22Rv1 (cell line): ENCODE measurements around the gene OR10R2.

Experiments
- ZFX ChIP-seq: fragments of 450-650 bp; IDR thresholded peaks from 2 replicates; pipeline ENCODE4 v1.6.1; 2017; ENCODE audit warnings: antibody characterized with exemption, borderline replicate concordance
- TF ChIP-seq, protein P1 (sequence below): fragments of 450-650 bp; IDR thresholded peaks from 2 replicates; pipeline ENCODE4 v1.5.1; 2017; ENCODE audit warnings: mild to moderate bottlenecking

DNA sequence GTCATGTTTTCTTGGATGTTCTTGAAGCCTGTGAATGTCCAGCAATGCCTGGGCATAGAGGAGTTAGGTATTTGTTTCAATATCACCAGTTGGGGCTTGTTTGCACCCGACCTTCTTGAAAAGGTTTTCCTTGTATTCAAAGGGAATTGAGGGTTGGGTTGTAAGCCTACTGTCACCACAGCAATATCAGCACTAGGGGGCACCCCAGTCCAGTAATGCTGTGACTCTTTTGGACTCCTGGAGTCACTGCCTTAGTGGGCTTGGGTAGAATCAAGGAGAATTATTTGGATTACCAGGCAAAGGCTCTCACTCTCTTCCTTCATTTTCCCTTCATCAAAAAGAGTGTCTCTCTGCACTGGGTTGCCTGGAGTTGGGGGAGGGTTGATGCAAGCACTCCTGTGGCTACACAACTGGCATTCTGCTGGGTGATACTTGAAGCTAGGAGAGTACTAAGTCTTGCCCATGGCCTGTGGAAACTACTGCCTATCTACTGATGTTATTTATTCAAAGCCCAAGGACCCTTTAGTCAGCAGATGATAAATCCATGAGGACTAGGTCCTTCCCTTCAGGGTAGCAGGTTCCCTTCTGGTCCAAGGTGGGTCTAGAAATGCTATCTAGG, 34.5 kb downstream of the OR10R2 start:
- TF ChIP-seq, protein P1, sequence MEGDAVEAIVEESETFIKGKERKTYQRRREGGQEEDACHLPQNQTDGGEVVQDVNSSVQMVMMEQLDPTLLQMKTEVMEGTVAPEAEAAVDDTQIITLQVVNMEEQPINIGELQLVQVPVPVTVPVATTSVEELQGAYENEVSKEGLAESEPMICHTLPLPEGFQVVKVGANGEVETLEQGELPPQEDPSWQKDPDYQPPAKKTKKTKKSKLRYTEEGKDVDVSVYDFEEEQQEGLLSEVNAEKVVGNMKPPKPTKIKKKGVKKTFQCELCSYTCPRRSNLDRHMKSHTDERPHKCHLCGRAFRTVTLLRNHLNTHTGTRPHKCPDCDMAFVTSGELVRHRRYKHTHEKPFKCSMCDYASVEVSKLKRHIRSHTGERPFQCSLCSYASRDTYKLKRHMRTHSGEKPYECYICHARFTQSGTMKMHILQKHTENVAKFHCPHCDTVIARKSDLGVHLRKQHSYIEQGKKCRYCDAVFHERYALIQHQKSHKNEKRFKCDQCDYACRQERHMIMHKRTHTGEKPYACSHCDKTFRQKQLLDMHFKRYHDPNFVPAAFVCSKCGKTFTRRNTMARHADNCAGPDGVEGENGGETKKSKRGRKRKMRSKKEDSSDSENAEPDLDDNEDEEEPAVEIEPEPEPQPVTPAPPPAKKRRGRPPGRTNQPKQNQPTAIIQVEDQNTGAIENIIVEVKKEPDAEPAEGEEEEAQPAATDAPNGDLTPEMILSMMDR = peak; percentile 75
- no peak for TF ChIP-seq ZFX
